ENCODE results near the gene PCNP. TPM values are rescaled to one million over a fixed set of nuclear protein-coding genes. Genes with fewer than 3 reads are reported as not detected.

Gene PCNP
- total and polyA plus RNA-seq, 2 experiments from 2014 or later, result 134 to 185 TPM

DNA sequence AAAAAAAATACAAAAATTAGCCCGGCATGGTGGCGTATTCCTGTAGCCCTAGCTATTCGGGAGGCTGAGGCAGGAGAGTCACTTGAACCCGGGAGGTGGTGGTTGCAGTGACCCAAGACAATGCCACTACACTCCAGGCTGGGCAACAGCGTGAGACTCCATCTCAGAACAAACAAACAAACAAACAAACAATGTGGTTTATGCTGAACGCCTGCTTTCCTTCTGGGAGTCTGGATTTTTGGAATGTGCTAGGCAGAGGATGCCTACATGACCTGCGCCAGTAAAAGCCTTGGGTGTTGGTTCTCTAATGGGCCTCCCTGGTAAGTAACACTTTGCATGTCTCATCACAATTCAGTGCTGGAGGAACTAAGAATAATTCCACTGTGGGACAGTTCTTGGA is 43.5 kb downstream of the PCNP start (continued):
- TF ChIP-seq CREB1 (CRISPR knock-in tag; IDR thresholded peaks at IDR 0.05; ENCODE audit: low read depth) (no peak), POLR2AphosphoS5 (IDR thresholded peaks at IDR 0.05; ENCODE audit: low read depth) (no peak), ZNF331 (CRISPR knock-in tag; IDR thresholded peaks at IDR 0.05; ENCODE audit: low read depth) (no peak), EZH2phosphoT487 (IDR thresholded peaks at IDR 0.05; ENCODE audit: unreplicated experiment) (no peak)
- TF ChIP-seq, protein P1, sequence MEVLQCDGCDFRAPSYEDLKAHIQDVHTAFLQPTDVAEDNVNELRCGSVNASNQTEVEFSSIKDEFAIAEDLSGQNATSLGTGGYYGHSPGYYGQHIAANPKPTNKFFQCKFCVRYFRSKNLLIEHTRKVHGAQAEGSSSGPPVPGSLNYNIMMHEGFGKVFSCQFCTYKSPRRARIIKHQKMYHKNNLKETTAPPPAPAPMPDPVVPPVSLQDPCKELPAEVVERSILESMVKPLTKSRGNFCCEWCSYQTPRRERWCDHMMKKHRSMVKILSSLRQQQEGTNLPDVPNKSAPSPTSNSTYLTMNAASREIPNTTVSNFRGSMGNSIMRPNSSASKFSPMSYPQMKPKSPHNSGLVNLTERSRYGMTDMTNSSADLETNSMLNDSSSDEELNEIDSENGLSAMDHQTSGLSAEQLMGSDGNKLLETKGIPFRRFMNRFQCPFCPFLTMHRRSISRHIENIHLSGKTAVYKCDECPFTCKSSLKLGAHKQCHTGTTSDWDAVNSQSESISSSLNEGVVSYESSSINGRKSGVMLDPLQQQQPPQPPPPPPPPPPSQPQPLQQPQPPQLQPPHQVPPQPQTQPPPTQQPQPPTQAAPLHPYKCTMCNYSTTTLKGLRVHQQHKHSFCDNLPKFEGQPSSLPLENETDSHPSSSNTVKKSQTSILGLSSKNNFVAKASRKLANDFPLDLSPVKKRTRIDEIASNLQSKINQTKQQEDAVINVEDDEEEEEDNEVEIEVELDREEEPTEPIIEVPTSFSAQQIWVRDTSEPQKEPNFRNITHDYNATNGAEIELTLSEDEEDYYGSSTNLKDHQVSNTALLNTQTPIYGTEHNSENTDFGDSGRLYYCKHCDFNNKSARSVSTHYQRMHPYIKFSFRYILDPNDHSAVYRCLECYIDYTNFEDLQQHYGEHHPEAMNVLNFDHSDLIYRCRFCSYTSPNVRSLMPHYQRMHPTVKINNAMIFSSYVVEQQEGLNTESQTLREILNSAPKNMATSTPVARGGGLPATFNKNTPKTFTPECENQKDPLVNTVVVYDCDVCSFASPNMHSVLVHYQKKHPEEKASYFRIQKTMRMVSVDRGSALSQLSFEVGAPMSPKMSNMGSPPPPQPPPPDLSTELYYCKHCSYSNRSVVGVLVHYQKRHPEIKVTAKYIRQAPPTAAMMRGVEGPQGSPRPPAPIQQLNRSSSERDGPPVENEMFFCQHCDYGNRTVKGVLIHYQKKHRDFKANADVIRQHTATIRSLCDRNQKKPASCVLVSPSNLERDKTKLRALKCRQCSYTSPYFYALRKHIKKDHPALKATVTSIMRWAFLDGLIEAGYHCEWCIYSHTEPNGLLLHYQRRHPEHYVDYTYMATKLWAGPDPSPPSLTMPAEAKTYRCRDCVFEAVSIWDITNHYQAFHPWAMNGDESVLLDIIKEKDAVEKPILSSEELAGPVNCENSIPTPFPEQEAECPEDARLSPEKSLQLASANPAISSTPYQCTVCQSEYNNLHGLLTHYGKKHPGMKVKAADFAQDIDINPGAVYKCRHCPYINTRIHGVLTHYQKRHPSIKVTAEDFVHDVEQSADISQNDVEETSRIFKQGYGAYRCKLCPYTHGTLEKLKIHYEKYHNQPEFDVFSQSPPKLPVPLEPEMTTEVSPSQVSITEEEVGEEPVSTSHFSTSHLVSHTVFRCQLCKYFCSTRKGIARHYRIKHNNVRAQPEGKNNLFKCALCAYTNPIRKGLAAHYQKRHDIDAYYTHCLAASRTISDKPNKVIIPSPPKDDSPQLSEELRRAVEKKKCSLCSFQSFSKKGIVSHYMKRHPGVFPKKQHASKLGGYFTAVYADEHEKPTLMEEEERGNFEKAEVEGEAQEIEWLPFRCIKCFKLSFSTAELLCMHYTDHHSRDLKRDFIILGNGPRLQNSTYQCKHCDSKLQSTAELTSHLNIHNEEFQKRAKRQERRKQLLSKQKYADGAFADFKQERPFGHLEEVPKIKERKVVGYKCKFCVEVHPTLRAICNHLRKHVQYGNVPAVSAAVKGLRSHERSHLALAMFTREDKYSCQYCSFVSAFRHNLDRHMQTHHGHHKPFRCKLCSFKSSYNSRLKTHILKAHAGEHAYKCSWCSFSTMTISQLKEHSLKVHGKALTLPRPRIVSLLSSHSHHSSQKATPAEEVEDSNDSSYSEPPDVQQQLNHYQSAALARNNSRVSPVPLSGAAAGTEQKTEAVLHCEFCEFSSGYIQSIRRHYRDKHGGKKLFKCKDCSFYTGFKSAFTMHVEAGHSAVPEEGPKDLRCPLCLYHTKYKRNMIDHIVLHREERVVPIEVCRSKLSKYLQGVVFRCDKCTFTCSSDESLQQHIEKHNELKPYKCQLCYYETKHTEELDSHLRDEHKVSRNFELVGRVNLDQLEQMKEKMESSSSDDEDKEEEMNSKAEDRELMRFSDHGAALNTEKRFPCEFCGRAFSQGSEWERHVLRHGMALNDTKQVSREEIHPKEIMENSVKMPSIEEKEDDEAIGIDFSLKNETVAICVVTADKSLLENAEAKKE (CRISPR knock-in tag; IDR thresholded peaks at IDR 0.05), result no peak

DNA sequence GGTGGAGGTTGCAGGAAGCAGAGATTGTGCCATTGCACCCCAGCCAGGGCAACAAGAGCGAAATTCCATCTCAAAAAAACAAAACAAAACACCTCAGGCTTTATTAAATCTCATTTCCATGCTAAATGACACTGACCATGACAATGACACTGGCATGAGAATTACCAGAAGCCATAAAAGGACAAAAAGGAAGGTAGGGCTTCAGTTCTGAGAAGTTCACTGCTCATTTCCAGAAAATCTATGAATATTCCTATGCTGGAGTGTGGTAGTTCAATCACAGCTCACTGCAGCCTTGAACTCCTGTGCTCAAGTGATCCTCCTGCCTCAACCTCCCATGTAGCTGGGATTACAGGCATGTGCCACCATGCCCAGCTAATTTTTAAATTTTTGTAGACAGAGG is 44.7 kb downstream of the PCNP start:
- no peaks in the 10 kb centered on the region for H4K20me1 ChIP-seq (replicated peaks; ENCODE audit: insufficient read depth)
- no peaks in the 10 kb centered on the region for H3K4me1 ChIP-seq (ENCODE audit: insufficient read depth)
- no peaks in the 10 kb centered on the region for H3K27me3 ChIP-seq (ENCODE audit: insufficient read depth)
- peaks cover 3% of the 10 kb centered on the region; the same call in 1 of the 2 replicates for H3K9me2 ChIP-seq (ENCODE audit: insufficient read depth)
- H3K27ac Mint-ChIP-seq, result no peak overlapping the region
- H3K4me2 ChIP-seq, result no peak overlapping the region
- H3K27me3 Mint-ChIP-seq (ENCODE audit: insufficient read depth, low read depth, poor library complexity), result peaks cover 9% of the 10 kb centered on the region
- H3K4me1 Mint-ChIP-seq, result no peaks in the 10 kb centered on the region
- no peak for ATAC-seq
- peaks cover 3% of the 10 kb centered on the region; the same call in 1 of the 3 replicates for H3K36me3 Mint-ChIP-seq (ENCODE audit: low read depth)
- H3K4me3 Mint-ChIP-seq, result no peak overlapping the region
- no peaks in the 10 kb centered on the region for H3K79me2 ChIP-seq (replicated peaks; ENCODE audit: insufficient read depth)
- H2AFZ ChIP-seq, result no peak overlapping the region
- H3K9me3 Mint-ChIP-seq, result peaks cover 10% of the 10 kb centered on the region
- no peak overlapping the region for H3K4me3 ChIP-seq
- DNase-seq (ENCODE audit: low spot score), result no peak
- H3K27ac ChIP-seq (ENCODE audit: low read depth), result no peak overlapping the region
- no peaks in the 10 kb centered on the region for H3K36me3 ChIP-seq (ENCODE audit: insufficient read depth)
- no peaks in the 10 kb centered on the region for H3F3A ChIP-seq (replicated peaks; ENCODE audit: low read depth)
- TF ChIP-seq STAT1 (IDR thresholded peaks at IDR 0.05; ENCODE audit: unreplicated experiment), result no peak
- TF ChIP-seq, protein P2, sequence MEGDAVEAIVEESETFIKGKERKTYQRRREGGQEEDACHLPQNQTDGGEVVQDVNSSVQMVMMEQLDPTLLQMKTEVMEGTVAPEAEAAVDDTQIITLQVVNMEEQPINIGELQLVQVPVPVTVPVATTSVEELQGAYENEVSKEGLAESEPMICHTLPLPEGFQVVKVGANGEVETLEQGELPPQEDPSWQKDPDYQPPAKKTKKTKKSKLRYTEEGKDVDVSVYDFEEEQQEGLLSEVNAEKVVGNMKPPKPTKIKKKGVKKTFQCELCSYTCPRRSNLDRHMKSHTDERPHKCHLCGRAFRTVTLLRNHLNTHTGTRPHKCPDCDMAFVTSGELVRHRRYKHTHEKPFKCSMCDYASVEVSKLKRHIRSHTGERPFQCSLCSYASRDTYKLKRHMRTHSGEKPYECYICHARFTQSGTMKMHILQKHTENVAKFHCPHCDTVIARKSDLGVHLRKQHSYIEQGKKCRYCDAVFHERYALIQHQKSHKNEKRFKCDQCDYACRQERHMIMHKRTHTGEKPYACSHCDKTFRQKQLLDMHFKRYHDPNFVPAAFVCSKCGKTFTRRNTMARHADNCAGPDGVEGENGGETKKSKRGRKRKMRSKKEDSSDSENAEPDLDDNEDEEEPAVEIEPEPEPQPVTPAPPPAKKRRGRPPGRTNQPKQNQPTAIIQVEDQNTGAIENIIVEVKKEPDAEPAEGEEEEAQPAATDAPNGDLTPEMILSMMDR (conservative IDR thresholded peaks at IDR 0.05; ENCODE audit: low read depth in 2 of 2), result no peak
- TF ChIP-seq, protein P3, sequence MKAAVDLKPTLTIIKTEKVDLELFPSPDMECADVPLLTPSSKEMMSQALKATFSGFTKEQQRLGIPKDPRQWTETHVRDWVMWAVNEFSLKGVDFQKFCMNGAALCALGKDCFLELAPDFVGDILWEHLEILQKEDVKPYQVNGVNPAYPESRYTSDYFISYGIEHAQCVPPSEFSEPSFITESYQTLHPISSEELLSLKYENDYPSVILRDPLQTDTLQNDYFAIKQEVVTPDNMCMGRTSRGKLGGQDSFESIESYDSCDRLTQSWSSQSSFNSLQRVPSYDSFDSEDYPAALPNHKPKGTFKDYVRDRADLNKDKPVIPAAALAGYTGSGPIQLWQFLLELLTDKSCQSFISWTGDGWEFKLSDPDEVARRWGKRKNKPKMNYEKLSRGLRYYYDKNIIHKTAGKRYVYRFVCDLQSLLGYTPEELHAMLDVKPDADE (IDR thresholded peaks at IDR 0.05), result no peak
- TF ChIP-seq POLR2AphosphoS5 (IDR thresholded peaks at IDR 0.05; ENCODE audit: low read depth), result no peak
- TF ChIP-seq EZH2phosphoT487 (IDR thresholded peaks at IDR 0.05; ENCODE audit: unreplicated experiment), result no peak
- TF ChIP-seq JUNB (IDR thresholded peaks at IDR 0.05; ENCODE audit: unreplicated experiment), result no peak
- no peak for TF ChIP-seq CREB1 (CRISPR knock-in tag; IDR thresholded peaks at IDR 0.05; ENCODE audit: low read depth)
- TF ChIP-seq NANOG (IDR thresholded peaks at IDR 0.05; ENCODE audit: borderline replicate concordance), result no peak
- TF ChIP-seq ZNF331 (CRISPR knock-in tag; IDR thresholded peaks at IDR 0.05; ENCODE audit: low read depth), result no peak
- TF ChIP-seq, protein P4, sequence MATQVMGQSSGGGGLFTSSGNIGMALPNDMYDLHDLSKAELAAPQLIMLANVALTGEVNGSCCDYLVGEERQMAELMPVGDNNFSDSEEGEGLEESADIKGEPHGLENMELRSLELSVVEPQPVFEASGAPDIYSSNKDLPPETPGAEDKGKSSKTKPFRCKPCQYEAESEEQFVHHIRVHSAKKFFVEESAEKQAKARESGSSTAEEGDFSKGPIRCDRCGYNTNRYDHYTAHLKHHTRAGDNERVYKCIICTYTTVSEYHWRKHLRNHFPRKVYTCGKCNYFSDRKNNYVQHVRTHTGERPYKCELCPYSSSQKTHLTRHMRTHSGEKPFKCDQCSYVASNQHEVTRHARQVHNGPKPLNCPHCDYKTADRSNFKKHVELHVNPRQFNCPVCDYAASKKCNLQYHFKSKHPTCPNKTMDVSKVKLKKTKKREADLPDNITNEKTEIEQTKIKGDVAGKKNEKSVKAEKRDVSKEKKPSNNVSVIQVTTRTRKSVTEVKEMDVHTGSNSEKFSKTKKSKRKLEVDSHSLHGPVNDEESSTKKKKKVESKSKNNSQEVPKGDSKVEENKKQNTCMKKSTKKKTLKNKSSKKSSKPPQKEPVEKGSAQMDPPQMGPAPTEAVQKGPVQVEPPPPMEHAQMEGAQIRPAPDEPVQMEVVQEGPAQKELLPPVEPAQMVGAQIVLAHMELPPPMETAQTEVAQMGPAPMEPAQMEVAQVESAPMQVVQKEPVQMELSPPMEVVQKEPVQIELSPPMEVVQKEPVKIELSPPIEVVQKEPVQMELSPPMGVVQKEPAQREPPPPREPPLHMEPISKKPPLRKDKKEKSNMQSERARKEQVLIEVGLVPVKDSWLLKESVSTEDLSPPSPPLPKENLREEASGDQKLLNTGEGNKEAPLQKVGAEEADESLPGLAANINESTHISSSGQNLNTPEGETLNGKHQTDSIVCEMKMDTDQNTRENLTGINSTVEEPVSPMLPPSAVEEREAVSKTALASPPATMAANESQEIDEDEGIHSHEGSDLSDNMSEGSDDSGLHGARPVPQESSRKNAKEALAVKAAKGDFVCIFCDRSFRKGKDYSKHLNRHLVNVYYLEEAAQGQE (IDR thresholded peaks at IDR 0.05; ENCODE audit: unreplicated experiment), result no peak
- no peak for TF ChIP-seq ZNF114 (CRISPR knock-in tag; IDR thresholded peaks at IDR 0.05)
